Mesodermal cell (in vitro differentiated cells): ENCODE data around the gene PLEKHM2.
A peak's percentile ranks its signal among the peaks of the same experiment; 100 is the strongest.

Experiments used
- H3K27ac ChIP-seq: 2 replicates; pipeline ENCODE4 v1.7.0; 2013; ENCODE audit warnings: mild to moderate bottlenecking, low read depth, low read length, moderate library complexity; ENCODE audit not compliant: severe bottlenecking
- H3K36me3 ChIP-seq: 2 replicates; pipeline ENCODE4 v1.7.1; 2013; ENCODE audit warnings: mild to moderate bottlenecking, low read length, moderate library complexity; ENCODE audit not compliant: control insufficient read depth, insufficient read depth
- H3K4me1 ChIP-seq: one replicate; pipeline ENCODE4 v1.7.1; 2013; ENCODE audit warnings: mild to moderate bottlenecking, low read length; ENCODE audit not compliant: insufficient read depth, control insufficient read depth, poor library complexity, severe bottlenecking
- H3K4me3 ChIP-seq: 2 replicates; pipeline ENCODE4 v1.7.0; 2013; ENCODE audit warnings: low read length, control low read depth, mild to moderate bottlenecking; ENCODE audit not compliant: insufficient read depth, poor library complexity, severe bottlenecking; ENCODE audit errors: extremely low read depth
- H3K9me3 ChIP-seq: 2 replicates; pipeline ENCODE4 v1.7.1; 2013; ENCODE audit warnings: mild to moderate bottlenecking, low read length, moderate library complexity; ENCODE audit not compliant: control insufficient read depth
- WGBS, 2 experiments: methylation state at CpG; one replicate each; pipeline ENCODE4 v1.1.5; 2013; ENCODE audit warnings: missing lambda C conversion rate in 2 of 2; ENCODE audit not compliant: insufficient coverage in 2 of 2; 5-methylcytosine and 5-hydroxymethylcytosine counted together

The PLEKHM2 gene

DNA sequence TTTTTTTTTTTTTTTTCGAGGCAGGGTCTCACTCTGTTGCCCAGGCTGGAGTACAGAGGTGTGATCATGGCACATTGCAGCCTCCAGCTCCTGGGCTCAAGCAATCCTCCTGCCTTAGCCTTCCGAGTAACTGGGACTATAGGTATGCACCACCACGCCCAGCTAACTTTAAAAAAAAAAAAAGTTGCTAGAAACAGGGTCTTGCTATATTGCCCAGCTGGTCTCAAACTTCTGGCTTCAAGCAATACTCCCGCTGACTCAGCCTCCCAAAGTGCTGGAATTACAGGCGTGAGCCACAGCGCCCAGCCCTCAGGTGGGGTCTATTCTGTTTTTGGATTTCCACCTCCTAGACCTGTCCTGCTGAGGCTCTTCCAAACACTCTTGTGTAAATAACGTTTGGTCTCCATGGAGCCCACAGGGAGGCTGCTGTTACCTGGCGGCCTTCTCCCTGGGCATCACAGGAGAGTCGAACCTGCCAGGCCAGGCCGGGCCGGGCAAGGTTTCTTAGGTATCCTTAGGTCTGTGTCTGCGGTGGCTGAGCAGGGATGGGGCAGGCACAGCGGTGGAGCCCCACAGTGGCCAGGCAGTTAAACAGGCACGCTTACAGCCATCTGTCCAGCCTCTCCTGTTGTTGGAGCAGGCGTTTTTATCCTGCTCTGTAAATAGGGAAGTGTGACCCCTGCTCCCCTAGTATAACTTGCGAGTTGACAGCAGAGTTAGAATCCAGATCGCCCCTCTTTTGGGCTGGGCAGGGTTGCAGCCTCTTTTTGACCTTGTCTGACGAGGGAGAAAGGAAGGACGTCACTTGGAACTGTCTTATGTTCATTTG lies 18.8 kb downstream of the PLEKHM2 start:
- peaks cover 4% of the 10 kb centered on the region for H3K4me1 ChIP-seq
- 86 to 89% methylated on average over 13 to 18 of the region's 19 CpGs for WGBS, 2 experiments
- peaks cover 45% of the 10 kb centered on the region for H3K36me3 ChIP-seq
- peak overlapping the region; percentile 69 for H3K27ac ChIP-seq
- no peaks in the 10 kb centered on the region for H3K9me3 ChIP-seq
- H3K4me3 ChIP-seq, result no peak overlapping the region

DNA sequence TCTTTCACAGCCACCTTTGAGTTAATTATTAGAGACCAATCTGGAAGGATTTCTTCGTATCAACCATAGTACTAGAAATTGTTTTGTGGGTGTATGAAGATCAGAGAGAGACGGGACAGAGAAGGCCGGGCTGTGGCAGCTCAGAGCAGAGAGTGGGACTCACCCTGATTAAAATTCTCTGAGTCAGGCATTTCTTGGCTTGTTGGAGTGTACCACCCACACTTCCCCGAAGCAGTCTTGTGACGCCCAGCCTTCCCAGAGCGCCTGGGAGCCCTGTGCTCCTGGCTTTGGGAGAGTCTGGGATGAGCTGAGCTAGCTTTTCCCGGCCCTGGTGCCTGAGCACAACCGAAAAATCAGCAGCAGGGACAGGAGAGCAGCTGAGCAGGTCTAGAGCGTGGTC lies 19.4 kb downstream of the PLEKHM2 start:
- peaks cover 4% of the 10 kb centered on the region for H3K4me1 ChIP-seq
- 85 to 93% methylated on average over 7 to 9 of the region's 9 CpGs for WGBS, 2 experiments
- H3K27ac ChIP-seq, result peak overlapping the region; percentile 69
- H3K9me3 ChIP-seq, result no peaks in the 10 kb centered on the region
- H3K36me3 ChIP-seq, result peaks cover 39% of the 10 kb centered on the region
- H3K4me3 ChIP-seq, result no peak overlapping the region

DNA sequence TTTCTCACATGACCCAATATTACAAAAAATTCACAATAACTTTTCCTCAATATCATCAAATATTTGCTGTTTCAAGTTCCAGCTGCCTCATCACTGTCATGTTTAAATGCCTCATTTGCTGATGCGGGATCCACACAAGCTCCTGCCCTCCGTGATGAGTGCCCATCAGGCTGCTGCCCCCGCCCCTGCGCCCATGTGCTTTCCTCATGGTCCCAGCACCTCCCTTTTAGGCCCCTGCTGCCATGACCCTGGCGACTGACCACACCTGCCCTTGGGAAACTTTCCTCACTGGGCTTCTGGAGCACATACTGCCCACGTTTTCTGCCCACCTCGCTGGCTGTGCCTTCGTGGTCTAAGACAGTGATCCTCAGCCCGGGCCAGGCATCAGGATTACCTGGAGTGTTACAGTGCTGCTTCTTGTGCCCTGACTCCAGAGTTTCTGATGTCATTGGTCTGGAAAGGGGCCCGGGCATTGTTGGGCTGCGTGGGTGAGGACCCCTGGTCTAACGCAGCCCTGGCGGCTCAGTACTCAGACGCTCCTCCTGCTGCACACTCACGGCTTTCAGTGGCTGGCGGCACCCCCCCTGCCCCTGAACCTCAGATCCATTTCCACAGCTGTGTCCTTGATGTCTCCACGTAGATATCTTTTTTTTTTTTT lies 20.5 kb downstream of the PLEKHM2 start:
- no peak overlapping the region for H3K4me3 ChIP-seq
- H3K9me3 ChIP-seq, result no peaks in the 10 kb centered on the region
- H3K4me1 ChIP-seq, result peaks cover 4% of the 10 kb centered on the region
- no peak overlapping the region for H3K27ac ChIP-seq
- 92 to 95% methylated on average over 12 to 14 of the region's 17 CpGs for WGBS, 2 experiments
- H3K36me3 ChIP-seq, result peaks cover 35% of the 10 kb centered on the region

DNA sequence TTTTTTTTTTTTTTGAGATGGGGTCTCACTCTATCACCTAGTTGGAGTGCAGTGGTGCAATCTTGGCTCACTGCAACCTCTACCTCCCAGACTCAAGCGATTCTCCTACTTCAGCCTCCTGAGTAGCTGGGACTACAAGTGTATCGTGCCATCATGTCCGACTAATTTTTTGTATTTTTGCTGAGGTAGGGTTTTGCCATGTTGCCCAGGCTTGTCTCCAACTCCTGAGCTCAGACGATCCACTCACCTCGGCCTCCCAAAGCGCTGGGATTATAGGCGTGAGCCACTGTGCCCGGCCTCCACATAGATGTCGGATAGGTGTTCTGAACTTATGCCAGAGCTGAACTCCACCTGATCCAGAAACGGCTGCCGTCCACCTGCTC lies 21.1 kb downstream of the PLEKHM2 start:
- H3K36me3 ChIP-seq, result peaks cover 35% of the 10 kb centered on the region
- no peaks in the 10 kb centered on the region for H3K9me3 ChIP-seq
- 95 to 98% methylated on average over 8 to 11 of the region's 11 CpGs for WGBS, 2 experiments
- H3K4me1 ChIP-seq, result peaks cover 4% of the 10 kb centered on the region
- no peak overlapping the region for H3K27ac ChIP-seq
- no peak overlapping the region for H3K4me3 ChIP-seq

DNA sequence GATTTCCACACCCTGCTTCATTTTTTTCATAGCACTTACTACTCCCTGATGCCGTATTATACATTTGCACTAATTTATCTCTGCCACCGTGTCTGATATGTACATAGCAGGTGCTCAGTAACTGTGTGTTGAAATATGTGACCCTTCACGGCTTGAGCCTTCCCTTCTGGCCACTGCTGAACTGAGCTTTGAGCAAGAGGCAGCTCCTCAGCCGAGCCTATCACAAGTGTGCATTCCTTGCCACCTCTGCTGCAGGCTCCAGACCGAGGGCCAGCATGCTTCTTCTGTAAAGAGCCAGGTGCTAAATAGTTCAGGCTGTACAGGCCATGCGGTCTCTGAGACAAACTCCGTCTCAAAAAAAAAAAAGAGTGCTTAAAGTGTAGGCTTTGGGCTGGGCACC lies 22.6 kb downstream of the PLEKHM2 start:
- Histone ChIP-seq H3K27ac (no peak overlapping the region), H3K36me3 (peaks cover 35% of the 10 kb centered on the region), H3K4me3 (no peak overlapping the region), H3K9me3 (no peaks in the 10 kb centered on the region), H3K4me1 (peaks cover 4% of the 10 kb centered on the region)
- 89 to 94% methylated on average over 6 of the region's 7 CpGs for WGBS, 2 experiments

DNA sequence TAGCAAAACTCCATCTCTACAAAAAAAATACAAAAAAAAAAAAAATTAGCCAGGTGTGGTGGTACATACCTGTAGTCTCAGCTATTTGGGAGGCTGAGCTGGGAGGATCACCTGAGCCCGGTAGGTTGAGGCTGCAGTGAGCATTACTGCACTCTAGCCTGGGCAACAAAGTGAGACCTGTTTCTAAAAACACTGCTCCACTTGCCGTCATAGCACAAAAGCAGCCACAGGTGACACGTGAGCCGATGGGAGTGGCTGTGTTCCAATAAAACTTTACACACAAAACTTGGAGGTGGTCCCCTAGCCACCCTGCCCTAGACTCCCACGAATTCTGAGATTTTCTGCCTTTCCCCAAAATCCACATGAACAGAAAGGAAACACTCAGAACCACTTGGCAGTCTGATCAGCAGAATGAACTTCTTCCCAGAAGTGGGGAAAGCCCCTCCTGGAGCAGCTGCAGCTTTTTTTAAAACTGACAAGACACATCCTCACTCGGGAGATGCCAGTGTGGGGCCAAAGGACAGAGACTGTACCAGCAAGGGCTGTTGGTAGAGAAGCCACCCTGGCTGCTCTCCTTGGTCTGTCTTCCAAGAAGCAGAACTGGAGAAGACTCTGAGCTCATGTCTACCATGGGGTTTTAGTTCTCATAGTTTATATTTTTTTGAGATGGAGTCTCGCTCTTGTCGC lies 23.3 kb downstream of the PLEKHM2 start:
- no peak overlapping the region for H3K4me3 ChIP-seq
- H3K27ac ChIP-seq, result no peak overlapping the region
- peaks cover 4% of the 10 kb centered on the region for H3K4me1 ChIP-seq
- H3K9me3 ChIP-seq, result no peaks in the 10 kb centered on the region
- 88 to 94% methylated on average over 5 to 6 of the region's 8 CpGs for WGBS, 2 experiments
- peaks cover 34% of the 10 kb centered on the region for H3K36me3 ChIP-seq

DNA sequence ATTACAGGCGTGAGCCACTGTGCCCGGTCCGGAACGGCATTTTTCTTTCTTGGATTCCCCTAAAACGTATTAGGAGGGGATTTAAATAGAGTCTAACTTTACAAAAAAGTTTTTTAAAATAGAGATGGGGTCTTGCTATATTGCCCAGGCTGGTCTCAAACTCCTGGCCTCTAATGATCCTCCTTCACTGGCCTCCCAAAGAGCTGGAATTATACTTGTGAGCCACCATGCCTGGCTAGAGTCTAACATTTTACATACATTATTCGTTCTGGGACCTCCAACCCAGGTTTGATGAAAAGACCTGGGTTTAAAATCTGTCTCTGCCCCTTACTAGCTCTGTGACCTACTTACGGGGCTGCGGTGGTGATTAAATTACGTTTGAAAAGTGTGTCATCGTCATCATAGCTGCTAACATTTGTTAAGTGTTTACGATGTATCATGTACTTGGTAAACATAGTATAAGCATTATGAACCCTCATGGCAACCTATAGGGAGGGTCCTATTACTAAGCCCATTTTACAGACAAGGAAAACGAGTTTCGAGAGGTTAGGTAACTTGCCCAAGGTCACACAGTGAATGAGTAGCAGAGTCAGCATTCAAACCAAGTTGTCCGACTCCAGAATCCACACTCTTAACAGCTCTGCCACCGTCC lies 24.5 kb downstream of the PLEKHM2 start:
- H3K9me3 ChIP-seq, result no peaks in the 10 kb centered on the region
- no peak overlapping the region for H3K4me3 ChIP-seq
- peaks cover 3% of the 10 kb centered on the region for H3K4me1 ChIP-seq
- WGBS, 2 experiments, result 85 to 87% methylated on average over 5 to 8 of the region's 15 CpGs
- H3K27ac ChIP-seq, result no peak overlapping the region
- H3K36me3 ChIP-seq, result peaks cover 38% of the 10 kb centered on the region

DNA sequence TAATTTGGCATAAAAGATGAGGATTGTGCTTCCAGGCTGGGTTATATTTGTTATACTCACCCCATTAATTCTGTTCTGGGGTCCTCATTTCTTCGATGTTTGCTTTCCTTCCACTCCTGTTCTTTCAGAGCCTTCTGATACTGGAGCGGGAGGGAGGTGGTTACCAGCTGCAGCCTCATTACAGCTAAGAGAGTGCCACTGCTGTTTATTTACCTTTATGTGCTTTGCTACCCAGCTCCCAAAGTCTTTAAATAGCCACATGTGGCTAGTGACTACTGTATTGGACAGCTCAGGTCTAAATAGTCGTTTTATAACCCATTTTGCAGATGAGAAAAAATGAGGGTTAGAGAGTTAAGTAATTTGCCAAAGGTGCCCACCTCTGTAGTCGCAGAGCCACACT lies 25.1 kb downstream of the PLEKHM2 start:
- no peak overlapping the region for H3K4me3 ChIP-seq
- H3K4me1 ChIP-seq, result no peaks in the 10 kb centered on the region
- no peak overlapping the region for H3K27ac ChIP-seq
- no peaks in the 10 kb centered on the region for H3K9me3 ChIP-seq
- WGBS, 2 experiments, result 96% methylated on average over 4 of the region's 4 CpGs; no CpG with 5 or more reads in 1 of the 2 experiments
- peaks cover 39% of the 10 kb centered on the region for H3K36me3 ChIP-seq

DNA sequence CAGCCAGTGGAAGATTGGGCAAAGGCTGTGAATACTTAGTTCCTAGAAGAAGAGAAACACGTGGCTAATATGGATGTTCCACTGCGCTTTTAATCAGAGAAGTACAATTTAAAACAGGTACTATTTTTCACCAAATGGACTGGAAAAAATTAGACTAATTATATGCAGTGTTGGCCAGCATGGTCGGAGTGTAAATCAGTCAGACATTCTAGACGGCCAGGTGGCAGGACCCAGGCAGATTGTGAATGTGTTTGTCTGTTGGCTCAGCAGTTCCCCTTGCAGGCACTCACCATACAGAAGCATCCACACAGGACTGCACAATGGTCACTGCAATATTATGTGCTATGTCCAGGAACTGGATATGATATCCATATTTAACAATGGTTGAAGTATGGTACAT lies 28.0 kb downstream of the PLEKHM2 start:
- 83% methylated on average over 1 of the region's 4 CpGs; no CpG with 5 or more reads in 1 of the 2 experiments for WGBS, 2 experiments
- Histone ChIP-seq H3K4me3 (no peak overlapping the region), H3K9me3 (no peaks in the 10 kb centered on the region)

DNA sequence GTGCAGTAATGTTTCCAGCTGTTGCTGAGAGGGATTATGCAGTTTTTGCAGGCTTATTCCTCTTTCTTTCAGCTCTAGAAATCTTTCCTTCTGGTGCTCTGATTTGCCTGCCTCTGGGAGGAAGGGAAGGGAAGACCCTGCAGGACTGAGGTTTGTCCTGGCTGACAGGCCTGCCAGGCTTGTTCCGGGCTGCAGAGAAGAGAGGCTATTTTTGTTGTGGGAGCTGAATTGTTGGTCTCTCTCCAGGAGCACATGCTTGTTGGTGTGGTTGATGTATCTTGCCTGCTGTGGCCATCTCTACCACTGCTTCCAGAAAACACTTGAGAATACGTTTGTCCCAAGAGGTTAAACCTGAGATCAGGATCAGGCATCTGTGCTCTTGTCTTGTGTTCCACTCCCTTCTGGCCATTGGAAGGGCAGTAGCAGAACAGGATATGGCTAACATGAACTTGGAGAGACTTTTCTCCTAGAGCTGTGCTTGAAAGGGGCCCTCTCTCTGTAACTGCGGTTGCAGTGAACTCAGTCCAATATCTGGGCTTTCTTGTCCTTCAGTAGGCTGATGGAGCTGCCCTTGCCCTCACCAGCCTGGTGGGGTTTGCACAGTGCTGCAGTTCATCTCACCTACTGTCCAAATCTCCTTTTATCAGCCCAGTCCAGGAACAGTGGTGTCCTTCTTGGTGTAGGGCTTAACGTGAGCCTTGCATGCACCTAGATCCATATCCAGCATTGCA lies 30.5 kb downstream of the PLEKHM2 start:
- Histone ChIP-seq H3K4me3 (no peak overlapping the region), H3K4me1 (no peaks in the 10 kb centered on the region), H3K36me3 (peaks cover 59% of the 10 kb centered on the region), H3K27ac (no peak overlapping the region), H3K9me3 (no peaks in the 10 kb centered on the region)
- WGBS, 2 experiments, result 100% methylated on average over 1 to 3 of the region's 4 CpGs

More for the DNA sequence above, 28.0 kb downstream of the PLEKHM2 start:
- no peaks in the 10 kb centered on the region for H3K4me1 ChIP-seq
- H3K27ac ChIP-seq, result no peak overlapping the region
- peaks cover 39% of the 10 kb centered on the region for H3K36me3 ChIP-seq
